GM10847 (cell line): ENCODE data around the gene ZNF672.

Experiments used
- POLR2A ChIP-seq: IDR thresholded peaks from 2 replicates; pipeline ENCODE4 v1.6.1; 2011; ENCODE audit not compliant: insufficient read length; ENCODE audit errors: extremely low read depth

The ZNF672 gene

GRCh38 chr1:248884632-248885295 lies 46.7 kb downstream of the ZNF672 start:
- no peak for TF ChIP-seq POLR2A

- TF ChIP-seq POLR2A: no peak
Observed at GRCh38 chr1:248885646-248886045, 47.6 kb downstream of the ZNF672 start.

GRCh38 chr1:248886237-248886895 lies 48.3 kb downstream of the ZNF672 start:
- TF ChIP-seq POLR2A: no peak

- no peak for TF ChIP-seq POLR2A
Observed at GRCh38 chr1:248890549-248891498, 52.8 kb downstream of the ZNF672 start.

GRCh38 chr1:248891758-248892157 lies 53.7 kb downstream of the ZNF672 start:
- TF ChIP-seq POLR2A: no peak

- TF ChIP-seq POLR2A: no peak
Observed at GRCh38 chr1:248892590-248892989, 54.6 kb downstream of the ZNF672 start.

- no peak for TF ChIP-seq POLR2A
Observed at GRCh38 chr1:248894837-248895236, 56.8 kb downstream of the ZNF672 start.

GRCh38 chr1:248897412-248898337 lies 59.7 kb downstream of the ZNF672 start:
- TF ChIP-seq POLR2A: no peak
